Ascending aorta (tissue), 2 donors: ENCODE measurements around the gene STK10. TPM values are rescaled to one million over a fixed set of nuclear protein-coding genes. Genes with fewer than 3 reads are reported as not detected.

Experiments used
- DNase-seq, 2 donors: peaks; one replicate each; pipeline ENCODE4 v3.0.0-alpha.2; 2019; ENCODE audit warnings: low spot score in 2 of 2
- H3K27ac ChIP-seq, 2 donors: fragments of 200-600 bp; sonication (generic); one replicate each; pipeline ENCODE4 v1.5.1; 2016 to 2017; ENCODE audit warnings: mild to moderate bottlenecking in 1 of 2
- H3K27me3 ChIP-seq: fragments of 200-600 bp; sonication (generic); one replicate; pipeline ENCODE4 v1.5.1; 2017
- H3K36me3 ChIP-seq, 2 donors: fragments of 200-600 bp; sonication (generic); one replicate each; pipeline ENCODE4 v1.5.1; 2016
- H3K4me1 ChIP-seq, 2 donors: fragments of 200-600 bp; sonication (generic); one replicate each; pipeline ENCODE4 v1.5.1; 2016 to 2017; ENCODE audit warnings: mild to moderate bottlenecking in 1 of 2
- H3K4me3 ChIP-seq, 2 donors: fragments of 200-600 bp; sonication (generic); one replicate each; pipeline ENCODE4 v1.5.1; 2016 to 2017; ENCODE audit warnings: mild to moderate bottlenecking in 1 of 2
- H3K9me3 ChIP-seq, 2 donors: fragments of 200-600 bp; sonication (generic); one replicate each; pipeline ENCODE4 v1.5.1; 2016
- CTCF ChIP-seq, 3 experiments: fragments of 200-600 bp in 2 of 3; fragments of 450-650 bp in 1 of 3; sonication (generic) in 2 of 3; IDR thresholded peaks; one replicate each; pipeline ENCODE4 v1.5.1; 2016 to 2019; ENCODE audit warnings: antibody characterized with exemption in 3 of 3, mild to moderate bottlenecking in 1 of 3, moderate library complexity in 1 of 3
- intact Hi-C: fragments of 100-400 bp; cut with DNase I; formaldehyde crosslinking; loops from one replicate; pipeline ENCODE4 v1.15.1; 2023
- total RNA-seq: library from RNA; depleted of rRNA; stranded (reverse); fragments of >200 nt; gene quantifications from one replicate; pipeline ENCODE4 v1.1.0, GENCODE V29; 2016

Gene STK10
- total RNA-seq, 1 donor from 2014 or later = 18.4 TPM

- no peak for TF ChIP-seq CTCF (IDR thresholded peaks at IDR 0.05)
- Histone ChIP-seq H3K4me1 (peaks cover 0 to 8% of the 10 kb centered on the region in 2 donors), H3K27me3 (no peaks in the 10 kb centered on the region), H3K27ac (peak overlapping the region; percentile 86 to 88), H3K4me3 (peak overlapping the region; percentile 61 to 80), H3K36me3 (no peaks in the 10 kb centered on the region), H3K9me3 (no peaks in the 10 kb centered on the region)
- peak; percentile 48 to 81 for DNase-seq
- intact Hi-C loops = loop anchor here (1.0 to 10.0 kb wide), 7 partner anchors 80 to 870 kb away; partner anchors contain the start of genes CREBRF, FBXW11, FGF18 and SH3PXD2B
Observed at GRCh38 chr5:172187118-172188032, 649 bp downstream of the STK10 start.

GRCh38 chr5:172186114-172186695 lies 1.8 kb downstream of the STK10 start:
- Histone ChIP-seq H3K27ac (peak overlapping the region in 1 of 2 donors; percentile 43), H3K4me1 (peaks cover 0 to 8% of the 10 kb centered on the region in 2 donors), H3K4me3 (peak overlapping the region in 1 of 2 donors; percentile 80), H3K9me3 (no peaks in the 10 kb centered on the region), H3K36me3 (no peaks in the 10 kb centered on the region), H3K27me3 (no peaks in the 10 kb centered on the region)
- no peak for DNase-seq
- no peak for TF ChIP-seq CTCF (IDR thresholded peaks at IDR 0.05)
- intact Hi-C loops = loop anchor here (5.0 to 10.0 kb wide), 3 partner anchors 269 to 871 kb away; partner anchors contain the start of genes CREBRF, FGF18 and SH3PXD2B

- TF ChIP-seq CTCF (IDR thresholded peaks at IDR 0.05) = no peak
- intact Hi-C loops = loop anchor here (5.0 to 10.0 kb wide), 3 partner anchors 270 to 872 kb away; partner anchors contain the start of genes CREBRF, FGF18 and SH3PXD2B
- Histone ChIP-seq H3K4me1 (peaks cover 0 to 8% of the 10 kb centered on the region in 2 donors), H3K27me3 (no peaks in the 10 kb centered on the region), H3K4me3 (peak overlapping the region in 1 of 2 donors; percentile 80), H3K9me3 (no peaks in the 10 kb centered on the region), H3K36me3 (no peaks in the 10 kb centered on the region), H3K27ac (peak overlapping the region in 1 of 2 donors; percentile 43)
- no peak for DNase-seq
Observed at GRCh38 chr5:172185096-172185461, 2.9 kb downstream of the STK10 start.

GRCh38 chr5:172183881-172184280 lies 4.1 kb downstream of the STK10 start:
- Histone ChIP-seq H3K9me3 (no peaks in the 10 kb centered on the region), H3K27ac (no peak overlapping the region), H3K4me3 (no peak overlapping the region), H3K36me3 (no peaks in the 10 kb centered on the region), H3K27me3 (no peaks in the 10 kb centered on the region), H3K4me1 (peaks cover 0 to 8% of the 10 kb centered on the region in 2 donors)
- intact Hi-C loops = loop anchor here (10.0 kb wide), 2 partner anchors 271 to 769 kb away; partner anchors contain the start of genes FGF18 and SH3PXD2B
- no peak for DNase-seq
- TF ChIP-seq CTCF (IDR thresholded peaks at IDR 0.05) = no peak

- Histone ChIP-seq H3K27me3 (no peaks in the 10 kb centered on the region), H3K9me3 (no peaks in the 10 kb centered on the region), H3K27ac (no peak overlapping the region), H3K4me1 (peaks cover 0 to 8% of the 10 kb centered on the region in 2 donors), H3K4me3 (no peak overlapping the region), H3K36me3 (no peaks in the 10 kb centered on the region)
- intact Hi-C loops = loop anchor here (10.0 kb wide), 2 partner anchors 273 to 767 kb away; partner anchors contain the start of genes FGF18 and SH3PXD2B
- no peak for TF ChIP-seq CTCF (IDR thresholded peaks at IDR 0.05)
- DNase-seq = no peak
Observed at GRCh38 chr5:172182291-172182690, 5.7 kb downstream of the STK10 start.
